ENCODE measurements around the gene PLCXD3.

The PLCXD3 gene, protein sequence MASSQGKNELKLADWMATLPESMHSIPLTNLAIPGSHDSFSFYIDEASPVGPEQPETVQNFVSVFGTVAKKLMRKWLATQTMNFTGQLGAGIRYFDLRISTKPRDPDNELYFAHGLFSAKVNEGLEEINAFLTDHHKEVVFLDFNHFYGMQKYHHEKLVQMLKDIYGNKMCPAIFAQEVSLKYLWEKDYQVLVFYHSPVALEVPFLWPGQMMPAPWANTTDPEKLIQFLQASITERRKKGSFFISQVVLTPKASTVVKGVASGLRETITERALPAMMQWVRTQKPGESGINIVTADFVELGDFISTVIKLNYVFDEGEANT

DNA sequence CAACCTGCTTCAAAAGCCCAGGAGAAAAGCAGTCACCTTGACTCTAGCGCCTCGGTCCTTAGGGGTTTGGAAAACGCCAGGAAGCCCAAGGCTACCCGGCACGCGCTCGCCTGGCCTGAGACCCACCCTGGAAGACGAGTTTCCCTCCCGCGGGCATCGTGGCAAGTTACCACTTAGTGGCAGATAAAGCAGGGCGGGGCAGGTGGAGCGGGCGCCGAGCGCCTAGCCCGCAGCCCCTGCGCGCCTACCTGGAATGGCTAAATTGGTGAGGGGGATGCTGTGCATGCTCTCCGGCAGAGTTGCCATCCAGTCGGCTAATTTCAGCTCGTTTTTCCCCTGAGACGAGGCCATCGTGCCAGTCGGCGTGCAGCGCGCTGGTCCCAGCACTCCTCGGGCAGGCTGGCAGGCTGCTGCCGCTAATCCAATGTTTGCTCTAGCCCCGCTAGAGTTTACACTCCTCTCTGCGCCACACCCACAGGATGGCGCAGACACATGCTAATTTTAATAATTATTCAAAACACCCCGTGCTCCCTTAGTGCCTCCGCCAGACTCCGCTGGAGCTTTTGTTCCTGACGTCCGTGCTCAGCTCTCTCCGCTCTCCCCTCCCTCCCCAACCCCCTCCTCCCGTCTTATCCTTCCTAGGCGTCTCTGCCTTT lies at the start of gene PLCXD3:
Gene PLCXD3, minus strand, starts transcription at position 426 of the 656 bp plus-strand sequence. Its CDS starts 75 bp downstream, at position 351.
- no peak for DNase-seq (ENCODE audit: low read depth in 3 of 3)

GRCh38 chr5:41559184-41559583 lies 48.8 kb upstream of the PLCXD3 start:
- DNase-seq (ENCODE audit: low read depth in 3 of 3): no peak

- no peak for DNase-seq (ENCODE audit: low read depth in 3 of 3)
These were observed 47.9 kb upstream of the PLCXD3 start for GRCh38 chr5:41558295-41558694.

DNA sequence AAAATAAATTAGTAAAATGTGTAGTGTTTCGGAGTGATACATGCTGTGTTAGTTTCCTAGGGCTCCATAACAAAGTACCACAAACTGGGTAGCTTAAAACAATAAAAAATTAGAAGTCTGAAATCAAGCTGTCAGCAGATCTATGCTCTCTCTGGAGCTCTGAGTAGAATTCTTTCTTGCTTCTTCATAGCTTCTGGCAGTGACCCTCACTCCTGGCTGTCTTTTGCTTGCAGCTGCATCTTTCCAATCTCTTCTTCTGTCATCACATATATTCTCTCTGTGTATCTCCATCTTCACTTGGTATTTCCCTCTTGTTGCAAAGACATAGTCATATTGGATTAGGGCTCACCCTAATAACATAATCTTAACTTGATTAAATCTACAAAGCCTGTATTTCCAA lies 37.6 kb upstream of the PLCXD3 start:
- DNase-seq (ENCODE audit: low read depth in 3 of 3): no peak

- no peak for DNase-seq (ENCODE audit: low read depth in 3 of 3)
These were observed 31.8 kb upstream of the PLCXD3 start for GRCh38 chr5:41542183-41542582.

- DNase-seq (ENCODE audit: low read depth in 3 of 3): no peak
These were observed 29.1 kb upstream of the PLCXD3 start for GRCh38 chr5:41539454-41539853.

- no peak for DNase-seq (ENCODE audit: low read depth in 3 of 3)
These were observed 27.2 kb upstream of the PLCXD3 start for GRCh38 chr5:41537581-41537980.

DNA sequence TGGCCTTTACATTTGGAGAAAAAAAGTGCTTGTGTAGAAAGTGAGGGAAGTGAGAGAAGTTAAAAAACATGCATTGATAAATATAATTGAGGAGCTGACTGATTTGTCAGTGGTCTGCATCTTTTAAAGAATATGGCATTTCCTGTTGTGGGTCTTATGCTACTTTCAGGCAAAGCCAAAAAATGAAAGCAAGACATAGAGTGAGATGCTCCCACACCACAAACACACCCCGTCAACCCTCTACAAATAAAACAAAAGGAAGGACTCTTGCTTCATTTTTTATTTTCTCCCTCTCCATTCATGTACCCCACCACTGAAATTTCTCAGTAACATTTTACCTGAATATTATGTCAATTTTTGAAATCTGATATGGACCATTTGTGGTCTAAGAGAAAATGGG lies 22.1 kb upstream of the PLCXD3 start:
- DNase-seq (ENCODE audit: low read depth in 3 of 3): no peak

DNA sequence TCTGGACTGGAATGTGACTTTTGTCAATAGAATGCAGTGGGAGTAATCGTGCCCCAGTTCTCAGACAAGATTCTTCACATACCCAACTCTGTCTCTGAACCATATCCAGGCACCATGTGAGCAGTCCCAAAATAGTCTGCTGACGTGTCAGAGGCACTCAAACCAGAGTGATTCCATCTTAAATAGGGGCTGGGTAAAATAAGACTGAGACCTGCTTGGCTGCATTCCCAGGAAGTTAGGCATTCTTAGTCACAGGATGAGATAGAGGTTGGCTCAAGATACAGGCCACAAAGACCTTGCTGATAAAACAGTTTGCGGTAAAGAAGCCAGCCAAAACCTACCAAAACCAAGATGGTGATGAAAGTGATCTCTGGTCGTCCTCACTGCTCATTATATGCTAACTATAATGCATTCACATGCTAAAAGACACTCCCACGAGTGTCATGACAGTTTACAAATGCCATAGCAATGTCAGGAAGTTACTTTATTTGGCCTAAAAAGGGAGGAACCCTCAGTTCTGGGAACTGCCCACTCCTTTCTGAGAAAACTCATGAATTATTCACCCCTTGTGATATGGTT lies 16.9 kb upstream of the PLCXD3 start:
- no peak for DNase-seq (ENCODE audit: low read depth in 3 of 3)

DNA sequence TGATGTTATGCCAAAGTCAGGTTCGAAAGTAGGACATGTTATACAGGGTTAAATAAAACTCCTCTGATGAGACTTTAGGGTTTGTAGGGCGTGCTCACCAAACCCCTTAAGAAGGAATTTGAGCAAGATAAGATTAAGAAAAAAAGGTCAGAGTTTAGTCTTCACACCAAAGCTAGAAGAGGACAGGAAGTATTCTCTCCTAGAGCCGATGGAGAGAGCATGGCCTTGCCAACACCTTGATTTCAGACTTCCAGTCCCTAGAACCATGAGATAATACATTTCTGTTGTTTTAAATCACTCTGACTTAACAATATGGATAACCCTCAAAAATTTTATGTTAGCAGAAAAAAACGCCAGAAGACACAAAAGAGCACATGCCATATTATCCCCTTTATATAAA lies 16.3 kb upstream of the PLCXD3 start:
- no peak for DNase-seq (ENCODE audit: low read depth in 3 of 3)

GRCh38 chr5:41524174-41524573 lies 13.8 kb upstream of the PLCXD3 start:
- no peak for DNase-seq (ENCODE audit: low read depth in 3 of 3)

DNA sequence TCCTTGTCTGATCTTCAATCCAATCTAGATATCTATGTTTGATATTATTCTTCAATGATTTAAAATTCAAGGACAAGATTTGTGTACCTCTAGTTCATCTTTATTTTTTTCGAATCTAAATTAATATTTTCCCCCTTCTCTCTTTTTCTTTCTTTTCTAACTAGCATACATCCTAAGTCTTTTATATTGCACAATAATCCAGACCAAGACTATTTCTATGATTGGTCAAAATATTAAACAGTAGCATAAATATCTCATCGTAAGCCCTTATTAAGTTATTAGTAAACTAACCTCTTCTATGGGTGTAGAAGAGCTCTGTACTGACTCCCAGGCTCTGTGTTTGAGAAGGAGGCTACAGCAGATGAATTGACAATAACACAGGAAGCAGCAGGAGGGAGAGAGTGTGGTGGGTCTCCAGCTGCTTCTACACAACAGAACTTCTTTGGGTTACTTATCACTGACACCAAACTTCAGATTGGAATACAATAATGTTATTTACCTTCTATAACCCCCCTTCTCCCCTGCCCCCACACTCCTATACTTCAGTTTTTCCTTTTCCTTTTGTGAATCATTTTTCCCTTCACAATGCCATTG lies 11.9 kb upstream of the PLCXD3 start:
- no peak for DNase-seq (ENCODE audit: low read depth in 3 of 3)

GRCh38 chr5:41519801-41520200 lies 9.4 kb upstream of the PLCXD3 start:
- no peak for DNase-seq (ENCODE audit: low read depth in 3 of 3)

- no peak for DNase-seq (ENCODE audit: low read depth in 3 of 3)
These were observed 7.5 kb upstream of the PLCXD3 start for GRCh38 chr5:41517909-41518308.

- DNase-seq (ENCODE audit: low read depth in 3 of 3): no peak
These were observed 840 bp upstream of the PLCXD3 start for GRCh38 chr5:41511241-41511640.

DNA sequence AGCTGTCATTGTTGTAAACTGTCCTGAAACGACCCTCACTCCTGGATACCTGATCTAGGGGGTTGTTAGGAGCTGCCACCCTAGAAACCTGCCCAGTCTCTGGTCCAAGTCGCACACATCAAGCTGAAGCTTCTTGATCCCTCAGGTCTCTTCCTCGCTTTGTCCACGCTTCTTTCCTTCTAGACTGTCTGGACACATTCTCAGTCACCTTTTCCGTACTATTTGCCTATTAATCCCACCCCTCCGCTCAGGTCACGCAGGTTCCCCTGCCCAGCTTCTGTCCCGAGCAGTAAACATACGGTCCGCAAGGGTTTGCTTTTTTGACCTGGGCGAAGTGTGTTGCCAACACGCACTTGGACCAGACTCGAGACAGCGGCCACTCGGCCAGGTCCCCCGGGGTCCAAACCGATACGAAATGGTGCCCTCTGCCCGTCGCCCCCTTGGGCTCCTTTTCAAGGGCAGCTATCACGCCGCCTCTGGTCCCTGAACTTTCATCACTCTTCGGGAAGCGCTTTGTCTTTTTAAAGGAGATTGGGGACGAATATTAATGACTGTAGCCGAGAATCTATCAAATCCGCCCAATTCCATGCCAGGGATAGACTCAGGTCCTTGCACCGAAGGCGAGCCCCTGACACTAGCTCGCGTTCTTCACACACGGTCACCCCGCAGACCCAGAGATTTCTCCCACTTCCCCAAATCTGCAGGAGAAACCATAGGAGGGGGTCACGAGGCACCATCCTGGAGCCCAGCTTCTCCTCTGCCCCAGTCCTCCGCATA lies 814 bp downstream of the PLCXD3 start:
- no peak for DNase-seq (ENCODE audit: low read depth in 3 of 3)

- DNase-seq (ENCODE audit: low read depth in 3 of 3): no peak
These were observed 1.6 kb downstream of the PLCXD3 start for GRCh38 chr5:41508696-41509398.

- DNase-seq (ENCODE audit: low read depth in 3 of 3): no peak
These were observed 2.2 kb downstream of the PLCXD3 start for GRCh38 chr5:41508186-41508585.

- DNase-seq (ENCODE audit: low read depth in 3 of 3): no peak
These were observed 2.9 kb downstream of the PLCXD3 start for GRCh38 chr5:41507501-41507900.

GRCh38 chr5:41503860-41504259 lies 6.5 kb downstream of the PLCXD3 start:
- no peak for DNase-seq (ENCODE audit: low read depth in 3 of 3)

- no peak for DNase-seq (ENCODE audit: low read depth in 3 of 3)
These were observed 7.1 kb downstream of the PLCXD3 start for GRCh38 chr5:41503310-41503709.

Measured in stimulated activated CD4-positive, alpha-beta T cell treated with anti-CD3 and anti-CD28 coated beads, TNF-alpha, amount 100 ng/mL, for 48 hours (primary cell).